Activated T-helper 2 cell treated with anti-CD3 and anti-CD28 coated beads, Interferon-gamma antibody, Interleukin-2, Interleukin-4, amounts not matched to agents 10 μg/mL and 5 μg/mL and 100 μg/mL, durations not matched to agents 14 hours and 24 hours and 36 hours (primary cell): ENCODE measurements around the gene MPND. TPM values are rescaled to one million over a fixed set of nuclear protein-coding genes. Genes with fewer than 3 reads are reported as not detected.

Experiments
- DNase-seq: peaks from one replicate; pipeline ENCODE4 v3.0.0; 2021; ENCODE audit warnings: low spot score
- H3K27ac Mint-ChIP-seq: one replicate; pipeline ENCODE4 v1.8.0; 2021; ENCODE audit warnings: mixed read lengths
- H3K27me3 Mint-ChIP-seq: one replicate; pipeline ENCODE4 v1.8.0; 2021; ENCODE audit warnings: low read depth, mixed read lengths
- H3K36me3 Mint-ChIP-seq: one replicate; pipeline ENCODE4 v1.8.0; 2021; ENCODE audit warnings: low read depth, mixed read lengths
- H3K4me1 Mint-ChIP-seq: one replicate; pipeline ENCODE4 v1.8.0; 2021; ENCODE audit warnings: low read depth, mixed read lengths
- H3K4me3 Mint-ChIP-seq: one replicate; pipeline ENCODE4 v1.8.0; 2021; ENCODE audit warnings: low read depth, mild to moderate bottlenecking, moderate library complexity, mixed read lengths
- H3K9me3 Mint-ChIP-seq: one replicate; pipeline ENCODE4 v1.8.0; 2021; ENCODE audit warnings: mixed read lengths
- intact Hi-C: fragments of 100-400 bp; cut with micrococcal nuclease; formaldehyde crosslinking; loops from one replicate; pipeline ENCODE4 v1.15.1; 2023
- total RNA-seq: library from RNA; stranded (reverse); gene quantifications from 2 replicates; pipeline ENCODE4 v1.2.3, GENCODE V29; 2022

Gene MPND
- total RNA-seq, 1 donor from 2014 or later: 20.2 TPM

DNA sequence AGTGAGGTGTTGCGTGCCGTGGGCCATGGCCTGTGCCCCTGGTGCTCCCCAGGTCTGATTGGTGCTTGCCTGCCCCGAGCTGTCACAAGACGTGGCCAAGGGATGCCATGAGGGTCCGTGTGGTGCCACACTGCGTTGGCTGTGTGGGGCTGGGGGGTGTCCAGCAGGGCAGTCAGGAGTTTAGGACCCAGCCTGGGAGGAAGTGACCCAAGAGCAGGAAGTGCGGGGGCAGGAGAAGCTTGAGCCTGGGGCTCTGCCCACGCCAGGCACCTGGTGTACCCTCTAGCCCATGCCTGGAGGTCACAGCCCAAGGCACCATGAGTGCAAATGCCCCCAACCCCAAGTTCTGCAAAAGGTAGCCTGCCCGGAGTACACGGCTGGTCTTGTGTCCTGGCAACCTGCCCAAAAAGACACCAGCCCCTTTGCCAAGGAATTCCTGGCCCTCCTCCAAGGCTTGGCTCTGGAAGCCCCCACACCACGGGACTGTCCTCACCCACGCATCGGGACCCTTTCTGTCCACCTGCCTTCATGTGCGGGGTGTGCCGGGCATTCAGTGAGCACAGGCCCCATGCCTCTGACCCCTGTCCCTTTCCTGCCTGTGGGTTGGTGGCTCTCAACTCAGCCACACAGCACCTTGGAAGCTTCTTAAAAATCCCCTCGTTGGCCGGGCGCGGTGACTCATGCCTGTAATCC lies 24.9 kb downstream of the MPND start:
- Mint-ChIP-seq H3K4me3 (peak overlapping the region; percentile 59), H3K4me1 (peaks cover 30% of the 10 kb centered on the region), H3K36me3 (peaks cover 15% of the 10 kb centered on the region), H3K27ac (peak overlapping the region; percentile 85), H3K27me3 (no peaks in the 10 kb centered on the region), H3K9me3 (no peaks in the 10 kb centered on the region)
- no peak for DNase-seq
- intact Hi-C loops: loop anchor here (2.0 to 5.0 kb wide), 2 partner anchors 25 to 354 kb away; partner anchors contain the start of genes DPP9 and MPND

DNA sequence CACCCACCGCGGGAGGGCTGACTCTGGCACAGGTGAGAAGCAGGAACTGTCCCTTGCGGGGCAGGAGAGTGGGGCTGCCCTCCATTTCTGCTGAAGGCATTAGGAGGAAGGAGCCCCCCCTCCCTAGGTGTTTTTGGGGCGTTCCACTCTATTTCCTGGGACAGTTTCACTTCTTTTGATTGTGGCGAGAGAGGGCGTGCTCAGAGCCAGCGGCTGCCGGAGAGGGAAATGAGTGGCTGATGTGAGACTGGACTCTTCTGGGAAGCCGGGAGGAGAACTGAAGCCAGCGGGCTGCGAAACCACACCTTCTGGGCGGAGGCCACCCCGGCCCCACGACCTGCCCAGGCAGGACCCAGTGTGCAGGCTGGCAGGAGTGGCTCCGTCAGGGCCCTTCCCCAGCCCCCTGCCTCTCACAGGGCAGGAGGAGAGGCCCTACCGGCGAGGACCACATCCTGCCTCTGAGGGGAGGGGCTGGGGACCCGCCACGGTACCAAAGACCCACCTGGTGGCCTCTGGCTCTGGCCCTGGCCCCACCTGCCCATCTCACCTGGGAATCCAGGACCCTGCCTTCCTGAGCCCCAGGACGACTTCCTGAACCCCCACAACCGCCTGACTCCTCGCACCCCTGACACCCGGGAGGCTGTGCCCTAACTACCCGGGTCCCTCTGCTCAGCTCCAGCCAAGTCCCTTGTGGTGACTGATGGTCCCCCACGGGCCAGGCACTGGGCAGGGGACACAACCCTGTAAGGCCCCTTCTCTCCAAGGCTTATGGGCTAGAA lies 25.9 kb downstream of the MPND start:
- Mint-ChIP-seq H3K4me1 (peaks cover 34% of the 10 kb centered on the region), H3K4me3 (peak overlapping the region; percentile 66), H3K9me3 (no peaks in the 10 kb centered on the region), H3K27me3 (no peaks in the 10 kb centered on the region), H3K36me3 (peaks cover 11% of the 10 kb centered on the region), H3K27ac (peak overlapping the region; percentile 85)
- intact Hi-C loops: loop anchor here (1.0 to 5.0 kb wide), 4 partner anchors 10 to 353 kb away; partner anchors contain the start of genes DPP9, MPND and SH3GL1
- DNase-seq: peak; percentile 86

DNA sequence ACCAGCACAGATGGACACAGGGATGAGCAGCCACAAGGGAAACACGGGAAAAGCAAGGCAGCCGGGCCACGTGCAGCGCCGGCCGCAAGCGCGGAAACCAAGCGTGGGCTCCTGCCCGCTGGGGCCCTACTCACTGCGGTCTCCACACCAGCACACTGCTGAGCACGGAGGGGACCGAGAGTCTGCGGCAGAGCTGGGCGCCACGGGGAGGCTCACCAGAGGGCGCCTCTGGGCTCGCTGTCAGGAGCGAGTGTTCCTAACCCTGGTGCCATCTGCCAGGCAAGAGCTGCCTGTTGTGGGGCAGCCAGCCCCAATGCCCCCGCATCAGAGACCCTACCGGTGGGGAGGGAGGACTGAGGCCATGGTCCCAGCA lies 26.5 kb downstream of the MPND start:
- Mint-ChIP-seq H3K27me3 (no peaks in the 10 kb centered on the region), H3K36me3 (peaks cover 11% of the 10 kb centered on the region), H3K27ac (peak overlapping the region; percentile 82), H3K4me1 (peaks cover 34% of the 10 kb centered on the region), H3K4me3 (peak overlapping the region; percentile 66), H3K9me3 (no peaks in the 10 kb centered on the region)
- peak; percentile 69 for DNase-seq
- intact Hi-C loops: loop anchor here (1.0 to 5.0 kb wide), 4 partner anchors 9 to 352 kb away; partner anchors contain the start of genes DPP9, MPND and SH3GL1

DNA sequence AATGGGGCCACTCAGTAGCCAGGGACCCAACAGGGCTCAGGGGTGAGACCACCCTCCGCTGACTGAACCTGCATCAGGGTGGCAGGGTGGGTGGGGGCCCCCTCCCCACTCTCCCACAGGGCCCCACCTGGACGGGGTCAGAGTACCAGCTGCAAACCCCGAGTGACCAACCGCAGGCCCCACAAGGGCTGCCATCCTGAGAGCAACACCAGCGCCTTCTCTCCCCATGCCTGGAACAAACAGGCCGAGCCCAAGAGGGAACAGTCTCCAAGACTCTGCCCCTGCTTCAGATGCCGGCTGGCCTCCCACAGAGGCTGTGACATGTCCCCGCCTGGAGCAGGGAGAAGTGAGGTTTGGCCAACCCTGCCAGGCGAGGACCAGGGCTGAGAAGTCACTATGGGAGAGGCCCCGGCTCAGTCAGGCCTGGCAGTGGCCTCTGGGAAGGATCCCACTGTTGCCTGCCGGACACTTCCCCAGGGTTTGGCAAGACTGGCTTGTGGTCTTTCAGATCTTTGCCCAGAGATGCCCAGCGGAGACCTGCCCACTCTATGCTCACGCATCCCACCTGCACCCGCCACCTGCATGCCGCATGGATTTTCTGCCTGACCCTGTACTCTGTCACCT lies 27.2 kb downstream of the MPND start:
- Mint-ChIP-seq H3K4me3 (peak overlapping the region; percentile 45), H3K9me3 (no peaks in the 10 kb centered on the region), H3K36me3 (peaks cover 11% of the 10 kb centered on the region), H3K27ac (peak overlapping the region; percentile 55), H3K27me3 (no peaks in the 10 kb centered on the region), H3K4me1 (peaks cover 35% of the 10 kb centered on the region)
- DNase-seq: no peak
- intact Hi-C loops: no loop called here

DNA sequence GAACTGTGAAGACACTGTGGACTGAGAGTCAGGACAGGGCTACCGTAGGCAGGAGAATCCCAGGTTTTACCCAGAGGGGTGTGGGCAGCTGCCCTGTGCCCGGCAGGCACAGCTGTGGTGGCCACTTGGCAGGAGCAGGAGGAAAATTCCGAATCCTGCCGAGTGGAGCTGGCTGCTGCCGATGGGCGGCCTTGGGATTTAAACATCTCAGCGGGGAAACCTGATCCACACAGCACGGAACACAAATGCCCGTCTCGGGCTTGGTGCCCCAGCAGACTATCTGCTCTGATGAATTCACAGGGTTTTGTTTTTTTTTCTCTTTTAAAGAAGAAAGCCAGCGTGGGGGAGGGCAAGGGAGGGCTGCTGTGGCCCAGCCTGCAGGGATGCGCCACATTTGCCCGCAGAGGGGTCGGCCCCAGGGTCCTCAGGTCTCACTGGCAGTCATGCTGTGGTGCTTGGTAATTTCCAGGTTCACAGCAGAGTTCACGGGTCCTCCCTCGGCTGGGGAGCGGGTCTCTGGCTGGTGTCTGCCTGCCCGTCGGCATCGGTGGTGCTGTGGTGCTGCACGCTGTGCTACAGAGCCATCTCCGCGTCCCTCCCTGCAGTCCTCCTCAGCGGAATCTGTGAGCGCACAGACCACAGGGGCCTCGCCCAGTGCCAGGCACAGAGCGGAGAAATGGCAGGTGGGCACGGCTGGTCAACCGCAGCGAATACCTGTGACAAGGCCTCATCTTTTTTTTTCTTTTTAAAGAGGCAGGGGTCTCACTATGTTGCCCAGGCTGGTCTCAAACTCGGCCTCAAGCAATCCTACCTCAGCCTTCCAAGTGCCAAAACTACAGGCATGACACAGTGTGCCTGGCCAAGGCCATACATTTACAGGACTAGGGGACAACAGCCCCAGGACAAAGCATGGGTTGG lies 28.1 kb downstream of the MPND start:
- intact Hi-C loops: no loop called here
- Mint-ChIP-seq H3K4me1 (peaks cover 44% of the 10 kb centered on the region), H3K9me3 (no peaks in the 10 kb centered on the region), H3K27me3 (no peaks in the 10 kb centered on the region), H3K27ac (peak overlapping the region; percentile 33), H3K36me3 (peaks cover 8% of the 10 kb centered on the region), H3K4me3 (no peak overlapping the region)
- DNase-seq: no peak

DNA sequence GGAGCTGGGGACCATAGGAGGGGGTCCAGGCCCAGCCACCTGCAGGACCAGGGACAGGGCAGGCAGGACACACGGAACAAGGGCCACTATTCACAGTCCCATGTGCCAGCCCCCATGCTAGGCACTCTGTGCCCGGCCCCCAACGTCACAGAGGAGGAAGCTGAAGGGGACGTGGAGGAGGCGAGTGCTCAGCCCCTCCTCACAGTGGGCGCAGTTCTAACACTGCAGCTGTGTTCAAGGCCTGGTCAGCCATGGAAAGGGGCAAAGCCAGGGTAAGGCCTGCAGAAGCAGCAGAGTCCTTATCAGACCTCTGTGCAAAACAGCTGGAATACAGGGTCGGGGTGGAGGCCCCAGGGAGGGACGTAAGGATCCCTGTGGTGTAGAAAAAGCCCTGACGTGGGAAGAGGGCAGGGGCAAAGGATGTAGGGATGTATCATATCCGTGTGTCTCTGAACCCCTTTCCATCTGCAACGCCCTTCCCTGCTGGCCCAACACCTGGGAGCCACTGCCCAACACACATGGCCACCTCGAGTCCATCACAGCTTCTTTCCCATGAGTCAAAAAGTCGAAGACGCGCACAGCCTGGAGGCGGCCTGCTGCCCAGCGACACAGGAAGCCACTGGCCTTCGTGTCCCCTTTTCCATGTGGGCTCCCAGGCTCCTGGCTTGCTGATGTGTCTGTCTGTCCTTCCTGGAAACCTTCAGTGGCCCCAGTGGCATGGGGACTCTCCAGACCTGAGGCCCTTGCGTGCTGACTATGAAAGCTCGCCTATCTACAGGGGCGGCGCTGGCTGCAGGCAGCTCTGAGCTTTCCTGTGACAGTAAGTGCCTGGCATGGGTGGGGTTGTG lies 29.0 kb downstream of the MPND start:
- Mint-ChIP-seq H3K4me3 (no peak overlapping the region), H3K27ac (no peak overlapping the region)

DNA sequence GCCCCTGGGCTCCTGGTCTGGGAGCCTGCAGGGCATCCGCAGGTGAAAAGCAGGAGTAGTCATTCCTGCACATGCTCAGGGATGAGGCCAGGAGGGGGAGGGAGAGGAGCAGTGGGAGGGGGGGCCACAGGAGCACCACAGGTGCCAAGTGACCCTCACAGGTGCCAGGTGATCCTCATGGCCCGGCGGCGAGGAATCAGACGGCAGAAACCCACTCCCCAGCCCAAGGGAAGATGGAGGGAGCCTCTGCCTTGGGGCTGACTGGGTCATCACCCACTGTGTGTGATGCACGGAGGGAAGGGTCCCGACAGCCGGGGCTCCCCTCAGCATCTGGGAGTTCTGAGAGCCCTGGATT lies 29.6 kb downstream of the MPND start:
- intact Hi-C loops: no loop called here
- Mint-ChIP-seq H3K27me3 (no peaks in the 10 kb centered on the region), H3K4me1 (peaks cover 46% of the 10 kb centered on the region), H3K36me3 (peaks cover 11% of the 10 kb centered on the region), H3K27ac (no peak overlapping the region), H3K4me3 (no peak overlapping the region), H3K9me3 (no peaks in the 10 kb centered on the region)
- no peak for DNase-seq

More for the DNA sequence above, 29.0 kb downstream of the MPND start:
- Mint-ChIP-seq H3K27me3 (no peaks in the 10 kb centered on the region), H3K9me3 (no peaks in the 10 kb centered on the region), H3K36me3 (peaks cover 11% of the 10 kb centered on the region), H3K4me1 (peaks cover 45% of the 10 kb centered on the region)
- DNase-seq: no peak
- intact Hi-C loops: no loop called here

DNA sequence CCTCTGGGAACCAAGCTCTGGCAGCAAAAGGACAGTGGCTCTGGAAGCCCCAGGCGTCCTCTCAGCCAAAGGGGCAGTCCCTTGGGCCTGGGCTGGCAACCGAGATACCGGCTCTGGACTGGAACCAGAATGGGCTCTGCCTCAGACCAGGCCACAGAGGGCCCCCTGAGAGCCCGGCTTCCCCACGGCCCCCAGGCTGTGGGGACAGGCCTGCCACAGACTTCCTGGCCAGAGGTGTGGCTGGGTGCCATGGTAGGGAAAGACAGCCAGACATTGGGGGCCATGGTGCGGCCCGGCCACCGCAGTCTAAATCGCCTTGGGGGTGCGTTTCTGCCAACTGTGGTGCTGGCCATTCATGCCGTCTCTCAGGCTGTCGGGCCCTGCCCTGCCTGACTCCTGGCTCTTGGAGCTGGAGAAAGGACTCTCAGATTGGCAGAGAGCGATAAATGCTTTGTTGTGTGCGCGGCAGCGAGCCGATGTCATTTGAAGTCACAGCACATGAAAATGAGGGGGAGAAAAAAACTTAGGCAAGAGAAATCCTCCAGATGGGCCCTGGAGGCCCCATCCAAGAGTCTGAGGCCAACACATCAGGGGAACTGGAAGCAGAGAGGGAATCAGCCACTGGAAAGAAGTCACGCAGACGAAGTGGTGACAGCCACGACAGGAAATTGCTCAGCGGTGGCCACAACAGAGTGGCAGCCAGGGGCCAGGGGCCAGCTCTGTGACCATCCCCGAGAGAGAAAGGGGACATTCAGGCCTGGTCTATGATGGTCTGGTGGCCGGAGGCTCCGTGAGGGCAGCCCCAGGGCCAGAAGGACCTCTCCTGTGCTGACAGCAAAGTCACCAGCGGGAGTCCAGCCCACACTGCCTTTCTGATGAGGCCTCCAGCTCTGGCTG lies 30.5 kb downstream of the MPND start:
- intact Hi-C loops: no loop called here
- Mint-ChIP-seq H3K36me3 (peaks cover 11% of the 10 kb centered on the region), H3K4me3 (no peak overlapping the region), H3K27ac (no peak overlapping the region), H3K27me3 (no peaks in the 10 kb centered on the region), H3K4me1 (peaks cover 42% of the 10 kb centered on the region), H3K9me3 (no peaks in the 10 kb centered on the region)
- DNase-seq: no peak

DNA sequence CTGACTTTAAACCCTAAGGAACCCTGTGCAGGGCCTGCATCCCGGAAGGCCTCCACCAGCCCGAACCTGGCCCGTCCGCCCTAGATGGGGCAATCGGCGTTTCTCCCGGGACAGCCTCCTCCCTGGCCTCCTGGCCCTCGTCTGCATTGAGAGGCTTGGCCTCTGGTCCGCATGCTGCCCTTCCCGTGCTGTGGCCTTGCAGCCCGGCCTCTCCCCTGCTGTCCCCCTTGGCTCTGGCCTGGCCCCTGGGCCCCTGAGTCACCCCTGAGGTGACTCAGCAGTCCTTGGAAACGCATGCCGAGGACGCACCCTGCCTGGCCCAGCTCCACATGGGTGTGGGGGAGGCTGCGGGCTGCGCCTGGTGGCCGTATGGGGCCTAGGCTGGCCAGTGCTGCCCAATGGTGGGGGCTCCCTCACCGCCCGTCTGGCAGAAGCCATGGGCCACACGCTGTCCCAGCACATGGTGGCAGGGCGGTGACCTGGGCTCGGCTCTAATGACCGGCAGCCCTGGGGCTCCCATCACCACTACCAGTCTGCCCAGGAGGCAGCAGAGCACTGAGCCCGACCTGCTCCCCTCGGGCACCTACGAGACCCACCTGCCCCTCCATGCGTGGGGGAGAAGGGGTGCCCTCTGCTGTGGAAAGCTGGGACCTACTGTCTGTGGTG lies 31.3 kb downstream of the MPND start:
- no peaks in the 10 kb centered on the region for H3K9me3 Mint-ChIP-seq
- H3K27me3 Mint-ChIP-seq: no peaks in the 10 kb centered on the region
- H3K36me3 Mint-ChIP-seq: peaks cover 13% of the 10 kb centered on the region
- H3K4me1 Mint-ChIP-seq: peaks cover 45% of the 10 kb centered on the region
- intact Hi-C loops: no loop called here
- H3K27ac Mint-ChIP-seq: no peak overlapping the region
- no peak for DNase-seq
- no peak overlapping the region for H3K4me3 Mint-ChIP-seq

DNA sequence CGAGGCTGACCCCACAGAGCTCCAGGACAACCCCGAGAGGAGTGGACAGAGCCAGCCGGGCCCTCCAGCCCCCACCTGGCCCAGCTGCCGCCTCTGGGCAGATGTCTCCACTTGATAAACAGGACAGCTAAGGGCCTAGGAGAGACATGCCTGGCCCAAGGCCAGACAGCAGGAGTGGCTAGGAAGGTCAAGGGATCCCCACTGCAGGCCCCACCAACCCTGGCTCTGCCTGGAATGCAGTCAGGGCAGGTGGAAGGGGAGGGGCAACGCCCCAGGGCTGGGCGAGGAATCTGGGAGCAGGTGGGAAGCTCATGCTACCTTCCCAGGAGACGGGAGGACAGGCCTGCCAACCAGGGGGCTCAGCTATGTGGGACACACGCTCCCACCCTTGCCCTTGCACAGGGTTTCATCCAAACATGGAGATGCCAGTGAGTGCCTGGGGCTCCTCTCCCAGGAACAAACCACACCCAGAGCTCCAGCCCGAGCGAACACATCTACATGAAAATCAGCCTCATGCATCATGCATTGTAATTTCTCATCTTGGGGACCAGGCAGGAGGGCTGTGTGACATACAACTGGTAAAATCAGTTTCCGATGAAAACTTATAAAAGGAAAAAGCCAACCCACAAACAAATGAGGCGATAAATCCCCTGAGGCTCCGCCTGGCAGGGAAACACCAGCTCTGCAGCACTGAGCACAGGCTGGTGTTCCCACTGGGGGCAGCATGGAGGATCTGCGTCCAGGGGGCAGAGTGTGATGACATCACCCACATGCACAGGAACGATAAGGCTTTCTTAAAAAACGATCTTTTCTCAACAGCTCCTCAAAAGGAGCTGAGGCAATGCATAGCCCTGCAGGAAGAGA lies 32.0 kb downstream of the MPND start:
- no peak for DNase-seq
- no peaks in the 10 kb centered on the region for H3K9me3 Mint-ChIP-seq
- intact Hi-C loops: no loop called here
- peak overlapping the region; percentile 57 for H3K27ac Mint-ChIP-seq
- no peak overlapping the region for H3K4me3 Mint-ChIP-seq
- H3K36me3 Mint-ChIP-seq: peaks cover 14% of the 10 kb centered on the region
- H3K4me1 Mint-ChIP-seq: peaks cover 52% of the 10 kb centered on the region
- H3K27me3 Mint-ChIP-seq: no peaks in the 10 kb centered on the region
